PFSK-1 (cell line): ENCODE data around the gene CCDC192.

Experiments
- FOXP2 ChIP-seq: optimal IDR thresholded peaks from 2 replicates; pipeline ENCODE3; 2011; ENCODE audit warnings: borderline replicate concordance, control low read depth, inconsistent platforms; ENCODE audit not compliant: insufficient read depth; ENCODE audit errors: extremely low read length, extremely low read depth
- POLR2AphosphoS5 ChIP-seq: IDR thresholded peaks from 2 replicates; pipeline ENCODE4 v1.6.1; 2012; ENCODE audit warnings: low read depth, mild to moderate bottlenecking, control low read depth, low read length, moderate library complexity
- SIN3A ChIP-seq: IDR thresholded peaks from 2 replicates; pipeline ENCODE4 v1.6.1; 2012; ENCODE audit warnings: mild to moderate bottlenecking, low read length, moderate library complexity, borderline replicate concordance; ENCODE audit not compliant: insufficient read depth
- TAF1 ChIP-seq: IDR thresholded peaks from 2 replicates; pipeline ENCODE4 v1.6.1; 2012; ENCODE audit warnings: low read length, control low read depth, borderline replicate concordance; ENCODE audit not compliant: insufficient read depth
- TF ChIP-seq, protein P1 (sequence below), 2 experiments: IDR thresholded peaks; 2 replicates each; pipeline versions ENCODE4 v1.6.1 to v1.8.0; 2011 to 2012; ENCODE audit warnings: low read depth in 2 of 2, low read length in 2 of 2, control low read depth in 1 of 2, inconsistent platforms in 1 of 2, mild to moderate bottlenecking in 1 of 2, moderate library complexity in 1 of 2; ENCODE audit not compliant: insufficient read depth in 1 of 2

DNA sequence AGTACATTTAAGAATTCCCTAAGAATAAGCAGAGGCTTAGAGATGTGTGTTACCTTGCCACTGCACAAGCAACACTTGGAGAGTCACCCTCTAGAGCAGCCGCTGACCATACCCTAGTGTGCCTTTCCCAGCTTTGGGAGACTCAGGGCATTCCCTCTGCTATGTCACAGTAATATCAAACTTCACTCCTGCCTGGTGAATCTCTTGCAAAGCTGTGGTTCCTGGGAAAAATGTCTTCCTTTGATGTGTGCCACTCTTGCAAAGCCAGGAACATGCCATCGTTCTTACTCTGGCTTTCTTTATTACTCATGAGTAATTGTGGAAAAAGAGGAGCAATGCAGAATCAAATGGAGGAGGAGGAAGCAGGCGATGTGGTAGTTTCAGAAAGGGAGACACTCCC lies 173.2 kb downstream of the CCDC192 start:
- no peak for TF ChIP-seq TAF1
- TF ChIP-seq SIN3A = no peak
- TF ChIP-seq, protein P1, sequence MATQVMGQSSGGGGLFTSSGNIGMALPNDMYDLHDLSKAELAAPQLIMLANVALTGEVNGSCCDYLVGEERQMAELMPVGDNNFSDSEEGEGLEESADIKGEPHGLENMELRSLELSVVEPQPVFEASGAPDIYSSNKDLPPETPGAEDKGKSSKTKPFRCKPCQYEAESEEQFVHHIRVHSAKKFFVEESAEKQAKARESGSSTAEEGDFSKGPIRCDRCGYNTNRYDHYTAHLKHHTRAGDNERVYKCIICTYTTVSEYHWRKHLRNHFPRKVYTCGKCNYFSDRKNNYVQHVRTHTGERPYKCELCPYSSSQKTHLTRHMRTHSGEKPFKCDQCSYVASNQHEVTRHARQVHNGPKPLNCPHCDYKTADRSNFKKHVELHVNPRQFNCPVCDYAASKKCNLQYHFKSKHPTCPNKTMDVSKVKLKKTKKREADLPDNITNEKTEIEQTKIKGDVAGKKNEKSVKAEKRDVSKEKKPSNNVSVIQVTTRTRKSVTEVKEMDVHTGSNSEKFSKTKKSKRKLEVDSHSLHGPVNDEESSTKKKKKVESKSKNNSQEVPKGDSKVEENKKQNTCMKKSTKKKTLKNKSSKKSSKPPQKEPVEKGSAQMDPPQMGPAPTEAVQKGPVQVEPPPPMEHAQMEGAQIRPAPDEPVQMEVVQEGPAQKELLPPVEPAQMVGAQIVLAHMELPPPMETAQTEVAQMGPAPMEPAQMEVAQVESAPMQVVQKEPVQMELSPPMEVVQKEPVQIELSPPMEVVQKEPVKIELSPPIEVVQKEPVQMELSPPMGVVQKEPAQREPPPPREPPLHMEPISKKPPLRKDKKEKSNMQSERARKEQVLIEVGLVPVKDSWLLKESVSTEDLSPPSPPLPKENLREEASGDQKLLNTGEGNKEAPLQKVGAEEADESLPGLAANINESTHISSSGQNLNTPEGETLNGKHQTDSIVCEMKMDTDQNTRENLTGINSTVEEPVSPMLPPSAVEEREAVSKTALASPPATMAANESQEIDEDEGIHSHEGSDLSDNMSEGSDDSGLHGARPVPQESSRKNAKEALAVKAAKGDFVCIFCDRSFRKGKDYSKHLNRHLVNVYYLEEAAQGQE (IDR thresholded peaks at IDR 0.05; ENCODE audit: insufficient read depth in 1 of 2, low read depth in 2 of 2, low read length in 2 of 2) = no peak
- no peak for TF ChIP-seq POLR2AphosphoS5
- no peak for TF ChIP-seq FOXP2
